Esophagus squamous epithelium (tissue), 4 donors: ENCODE results near the gene PDS5B.

ENCODE experiments used
- POLR2A ChIP-seq, 4 donors: fragments of 450-650 bp; IDR thresholded peaks; one replicate each; pipeline ENCODE4 v1.6.1; 2017; ENCODE audit warnings: antibody characterized with exemption in 4 of 4, mild to moderate bottlenecking in 4 of 4, moderate library complexity in 3 of 4
- TF ChIP-seq, protein P1 (sequence below), 6 experiments: fragments of 450-650 bp in 4 of 6; fragments of 200-600 bp in 2 of 6; sonication (generic) in 2 of 6; IDR thresholded peaks; one replicate each; pipeline ENCODE4 v1.5.1; 2016 to 2019; ENCODE audit warnings: antibody characterized with exemption in 6 of 6, mild to moderate bottlenecking in 4 of 6, moderate library complexity in 4 of 6

DNA sequence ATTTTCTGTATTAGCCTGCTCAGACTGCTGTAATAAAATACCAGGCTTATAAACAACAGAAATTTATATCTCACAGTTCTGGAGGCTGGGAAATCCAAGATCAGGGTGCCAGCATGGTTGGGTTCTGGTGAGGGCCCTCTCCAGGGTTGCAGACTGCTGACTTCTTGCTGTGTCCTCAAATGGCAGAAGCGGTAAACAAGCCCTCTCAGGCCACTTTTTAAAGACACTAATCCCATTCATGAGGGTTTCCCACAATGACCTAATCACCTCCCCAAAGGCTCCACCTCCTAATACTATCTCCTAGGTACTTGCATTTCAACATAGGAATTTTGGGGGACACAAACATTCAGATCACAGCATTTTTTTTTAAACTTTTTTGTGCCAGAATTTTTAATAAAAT lies 159.3 kb downstream of the PDS5B start:
- TF ChIP-seq, protein P1, sequence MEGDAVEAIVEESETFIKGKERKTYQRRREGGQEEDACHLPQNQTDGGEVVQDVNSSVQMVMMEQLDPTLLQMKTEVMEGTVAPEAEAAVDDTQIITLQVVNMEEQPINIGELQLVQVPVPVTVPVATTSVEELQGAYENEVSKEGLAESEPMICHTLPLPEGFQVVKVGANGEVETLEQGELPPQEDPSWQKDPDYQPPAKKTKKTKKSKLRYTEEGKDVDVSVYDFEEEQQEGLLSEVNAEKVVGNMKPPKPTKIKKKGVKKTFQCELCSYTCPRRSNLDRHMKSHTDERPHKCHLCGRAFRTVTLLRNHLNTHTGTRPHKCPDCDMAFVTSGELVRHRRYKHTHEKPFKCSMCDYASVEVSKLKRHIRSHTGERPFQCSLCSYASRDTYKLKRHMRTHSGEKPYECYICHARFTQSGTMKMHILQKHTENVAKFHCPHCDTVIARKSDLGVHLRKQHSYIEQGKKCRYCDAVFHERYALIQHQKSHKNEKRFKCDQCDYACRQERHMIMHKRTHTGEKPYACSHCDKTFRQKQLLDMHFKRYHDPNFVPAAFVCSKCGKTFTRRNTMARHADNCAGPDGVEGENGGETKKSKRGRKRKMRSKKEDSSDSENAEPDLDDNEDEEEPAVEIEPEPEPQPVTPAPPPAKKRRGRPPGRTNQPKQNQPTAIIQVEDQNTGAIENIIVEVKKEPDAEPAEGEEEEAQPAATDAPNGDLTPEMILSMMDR (IDR thresholded peaks at IDR 0.05) = no peak
- TF ChIP-seq POLR2A (IDR thresholded peaks at IDR 0.05) = no peak
